ENCODE measurements around the gene DDX51. TPM values are rescaled to one million over a fixed set of nuclear protein-coding genes. Genes with fewer than 3 reads are reported as not detected.
"Not testable (repeated sequence)": the region's sequence is repeated elsewhere in the genome, so short reads cannot be mapped to it uniquely, and the experiment has no call there.

The DDX51 gene
- polyA plus RNA-seq, 3 donors, result 14.3 to 19.0 (median 14.6) TPM

DNA sequence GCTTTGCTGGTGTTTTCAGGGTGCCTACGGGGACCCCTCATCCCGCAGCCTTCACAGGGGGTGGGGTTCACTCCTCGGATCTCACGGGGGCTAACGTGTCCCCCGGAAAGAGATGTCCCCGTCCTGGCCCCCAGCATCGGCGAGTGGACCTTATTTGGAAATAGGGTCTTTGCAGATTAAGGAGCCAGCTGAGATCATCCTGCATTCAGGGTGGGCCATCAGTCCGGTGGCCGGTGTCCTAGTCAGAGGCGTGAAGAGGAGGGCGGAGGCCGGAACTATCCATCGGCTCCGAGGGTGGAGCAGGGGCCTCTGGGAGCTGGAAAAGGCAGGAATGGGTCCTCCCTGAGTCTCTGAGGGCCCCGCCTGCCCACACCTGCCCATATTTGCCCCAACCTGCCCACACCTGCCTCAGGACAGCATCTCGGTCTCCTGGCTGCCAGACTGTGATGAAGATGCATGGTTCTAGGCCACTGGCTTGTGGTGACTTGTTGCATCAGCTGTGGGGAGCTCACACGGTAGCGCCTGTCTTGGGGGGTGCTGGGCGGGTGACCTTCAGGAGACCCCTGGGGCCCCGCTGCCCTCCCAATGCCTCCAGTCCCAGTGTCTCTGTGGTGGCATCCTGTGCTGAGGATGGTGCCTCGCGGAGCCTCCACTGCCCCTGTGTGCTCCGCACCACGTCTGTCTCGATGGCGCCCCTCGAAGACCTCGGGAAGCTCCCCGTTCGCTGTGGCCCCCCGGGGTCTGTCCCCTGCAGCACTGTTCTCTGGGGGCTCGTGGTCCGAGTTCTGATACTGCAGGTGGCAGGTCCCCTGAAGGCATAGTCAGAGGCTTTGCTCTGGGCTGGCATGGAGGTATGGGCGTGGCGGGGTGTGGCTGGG lies 14.8 kb upstream of the DDX51 start:
- WGBS, 3 donors, result 87 to 93% (median 89%) methylated on average over 37 of the region's 37 CpGs
- no peak overlapping the region for H3K27ac ChIP-seq (ENCODE audit: low read depth, low read length)

GRCh38 chr12:132157733-132158409 lies 13.8 kb upstream of the DDX51 start:
- no peak overlapping the region for H3K27ac ChIP-seq (ENCODE audit: low read depth, low read length)
- WGBS, 3 donors, result 91 to 98% (median 93%) methylated on average over 5 of the region's 5 CpGs

GRCh38 chr12:132156573-132157325 lies 12.6 kb upstream of the DDX51 start:
- no peak overlapping the region for H3K27ac ChIP-seq (ENCODE audit: low read depth, low read length)
- WGBS, 3 donors, result 79 to 88% (median 84%) methylated on average over 8 of the region's 8 CpGs

- H3K27ac ChIP-seq (ENCODE audit: low read depth, low read length), result no peak overlapping the region
- WGBS, 3 donors, result 96 to 97% (median 96%) methylated on average over 9 to 10 of the region's 10 CpGs
Observed at GRCh38 chr12:132155771-132156572, 11.9 kb upstream of the DDX51 start.

DNA sequence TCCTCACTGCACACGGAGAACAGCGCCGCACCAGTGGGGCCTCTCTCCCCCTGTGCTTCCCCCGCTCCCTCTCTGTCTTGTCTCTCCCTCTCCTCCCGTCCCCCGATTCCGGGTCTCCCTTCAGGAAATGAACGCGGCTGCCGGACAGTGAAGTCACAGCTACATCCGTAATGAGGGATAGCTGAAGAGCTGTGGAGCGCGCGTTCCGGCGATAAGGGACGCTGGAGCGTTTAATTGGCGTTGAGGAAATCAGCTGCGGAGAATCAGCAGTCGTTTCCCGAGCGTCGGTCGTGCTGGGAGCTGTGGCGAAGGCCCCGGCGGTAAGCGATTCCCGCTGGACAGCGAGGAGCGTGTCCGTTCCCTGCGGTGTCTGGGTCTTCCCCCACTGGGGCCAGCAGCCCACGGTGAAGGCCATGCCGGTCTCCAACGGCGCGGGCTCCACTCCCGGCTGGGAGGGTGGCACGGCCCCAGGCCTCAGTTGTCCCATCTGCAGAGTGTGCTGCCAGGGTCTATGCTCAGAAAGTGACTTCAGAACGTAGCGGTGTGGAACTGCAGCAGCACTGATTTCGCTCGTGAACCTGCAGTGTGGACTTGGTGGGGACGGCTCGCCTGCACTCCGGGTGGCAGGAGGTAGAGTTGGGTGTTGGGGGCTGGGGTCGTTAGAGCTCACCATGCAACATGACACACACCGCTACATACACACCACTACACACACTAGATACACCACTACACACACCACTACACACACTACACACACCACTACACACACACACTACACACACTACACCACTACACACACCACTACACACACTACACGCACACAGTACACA lies 11.0 kb upstream of the DDX51 start:
- H3K27ac ChIP-seq (ENCODE audit: low read depth, low read length), result no peak overlapping the region
- WGBS, 3 donors, result 76 to 88% (median 81%) methylated on average over 50 to 51 of the region's 51 CpGs

DNA sequence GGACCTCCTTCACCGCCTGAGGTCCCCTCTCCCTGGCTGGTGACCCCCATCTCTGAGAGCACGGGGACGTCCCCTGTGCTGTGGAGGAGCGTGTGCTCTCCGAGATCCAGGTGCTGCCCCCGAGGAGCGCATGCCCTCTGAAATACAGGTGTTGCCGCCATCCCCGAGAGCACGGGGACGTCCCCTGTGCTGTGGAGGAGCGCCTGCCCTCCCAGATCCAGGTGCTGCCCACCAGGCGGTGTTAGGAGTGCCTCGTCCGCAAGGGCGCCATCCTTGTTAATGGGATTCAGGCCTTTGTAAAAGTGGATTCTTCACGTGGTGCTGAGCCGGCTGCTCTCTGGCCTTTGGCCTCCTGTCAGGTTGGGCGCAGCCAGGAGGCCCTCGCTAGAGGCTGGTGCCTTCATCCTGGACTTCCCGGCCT lies 10.2 kb upstream of the DDX51 start:
- WGBS, 3 donors, result 64 to 66% (median 64%) methylated on average over 20 to 21 of the region's 21 CpGs
- no peak overlapping the region for H3K27ac ChIP-seq (ENCODE audit: low read depth, low read length)

DNA sequence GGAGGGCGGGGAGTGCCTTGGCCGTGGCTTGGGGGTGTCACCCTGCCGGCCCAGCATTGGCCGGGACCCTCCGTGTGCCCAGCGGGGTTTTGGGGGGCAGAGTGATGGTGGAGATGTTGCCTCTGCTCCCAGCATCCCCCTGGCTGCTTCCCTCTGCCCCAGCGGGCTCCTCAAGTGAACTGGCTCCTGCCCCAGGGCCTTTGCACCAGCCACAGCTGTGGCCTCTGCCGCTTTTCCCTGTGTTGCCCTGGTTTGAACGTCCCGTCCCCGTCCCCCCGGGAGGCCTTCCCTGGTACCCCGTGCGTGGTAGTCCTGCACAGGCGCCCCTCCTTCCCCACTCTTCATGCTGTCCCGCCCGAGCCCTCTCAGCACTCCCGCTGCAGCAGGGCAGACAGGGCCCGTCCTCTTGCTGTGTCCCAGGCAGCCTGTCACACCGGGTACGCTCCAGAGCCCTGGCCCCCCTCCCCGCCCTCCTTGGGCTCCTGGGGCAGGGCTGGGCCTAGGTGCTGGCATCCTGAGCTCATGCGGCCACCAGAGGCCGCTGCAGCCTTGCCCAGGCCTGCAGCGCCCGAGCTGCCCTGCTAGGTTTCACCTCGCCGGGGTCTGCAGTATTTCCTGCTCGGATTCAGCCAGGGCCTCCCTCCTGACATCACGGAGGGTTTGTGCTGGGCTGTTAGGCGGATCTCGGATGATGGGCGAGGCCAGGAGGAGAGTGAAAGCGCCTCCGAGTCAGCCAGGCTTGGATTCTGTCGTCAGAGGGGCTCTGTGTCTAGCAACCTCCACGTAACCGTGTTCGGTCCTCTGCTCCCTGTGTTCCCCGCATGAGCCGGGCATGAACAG lies 9.6 kb upstream of the DDX51 start:
- 36 to 40% (median 38%) methylated on average over 39 to 41 of the region's 41 CpGs for WGBS, 3 donors
- H3K27ac ChIP-seq (ENCODE audit: low read depth, low read length), result no peak overlapping the region

GRCh38 chr12:132152953-132153352 lies 8.8 kb upstream of the DDX51 start:
- no peak overlapping the region for H3K27ac ChIP-seq (ENCODE audit: low read depth, low read length)
- 90 to 92% (median 91%) methylated on average over 20 of the region's 20 CpGs for WGBS, 3 donors

- no peak overlapping the region for H3K27ac ChIP-seq (ENCODE audit: low read depth, low read length)
- WGBS, 3 donors, result 89 to 94% (median 93%) methylated on average over 9 of the region's 9 CpGs
Observed at GRCh38 chr12:132152411-132152821, 8.3 kb upstream of the DDX51 start.

DNA sequence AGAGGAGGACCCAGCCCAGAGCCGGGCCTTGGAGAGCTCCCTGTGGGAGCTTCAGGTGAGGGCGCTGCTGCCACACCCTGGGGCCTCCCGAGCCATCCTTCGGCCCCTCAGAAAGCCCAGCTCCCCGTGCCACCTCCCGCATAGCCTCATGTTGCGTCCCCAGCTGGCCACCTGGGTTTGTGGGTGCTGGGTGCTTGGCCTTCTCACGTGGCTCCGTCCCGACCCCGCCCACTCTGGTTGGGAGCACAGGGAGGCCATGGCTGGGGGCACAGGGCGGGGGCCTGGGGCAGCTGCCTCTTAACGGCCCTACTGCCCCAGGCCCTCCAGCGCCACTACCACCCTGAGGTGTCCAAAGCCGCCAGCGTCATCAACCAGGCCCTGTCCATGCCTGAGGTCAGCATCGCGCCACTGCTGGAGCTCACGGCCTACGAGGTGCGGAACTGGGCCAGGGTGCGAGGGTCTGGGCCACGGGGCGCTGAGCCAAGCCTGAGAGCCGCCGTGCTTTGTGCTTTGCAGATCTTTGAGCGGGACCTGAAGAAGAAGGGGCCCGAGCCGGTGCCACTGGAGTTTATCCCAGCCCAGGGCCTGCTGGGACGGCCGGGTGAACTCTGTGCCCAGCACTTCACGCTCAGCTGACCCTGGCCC lies 7.8 kb upstream of the DDX51 start:
- 88 to 92% (median 91%) methylated on average over 32 of the region's 32 CpGs for WGBS, 3 donors
- no peak overlapping the region for H3K27ac ChIP-seq (ENCODE audit: low read depth, low read length)

- no peak overlapping the region for H3K27ac ChIP-seq (ENCODE audit: low read depth, low read length)
- WGBS, 3 donors, result 93 to 95% (median 94%) methylated on average over 31 to 36 of the region's 36 CpGs
Observed at GRCh38 chr12:132151145-132151765, 7.1 kb upstream of the DDX51 start.

DNA sequence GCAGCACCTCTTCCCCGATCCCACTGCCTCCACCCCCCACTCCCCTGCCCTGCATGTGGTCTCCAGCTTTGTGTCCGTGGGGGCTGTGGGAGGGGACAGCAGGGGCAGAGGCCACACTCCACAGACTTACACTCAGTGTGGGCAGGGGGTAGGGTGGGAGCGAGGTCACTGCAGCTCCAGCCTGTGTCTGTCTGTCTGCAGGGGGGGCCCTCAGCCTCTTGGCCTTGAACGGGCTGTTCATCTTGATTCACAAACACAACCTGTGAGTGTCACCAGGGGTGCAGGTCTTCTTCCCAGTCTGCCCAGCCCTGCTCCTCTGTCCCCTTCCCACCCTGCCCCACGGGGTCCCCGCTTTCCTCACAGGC lies 6.6 kb upstream of the DDX51 start:
- H3K27ac ChIP-seq (ENCODE audit: low read depth, low read length), result no peak overlapping the region
- 82 to 91% (median 84%) methylated on average over 6 of the region's 6 CpGs for WGBS, 3 donors

GRCh38 chr12:132149526-132149925 lies 5.4 kb upstream of the DDX51 start:
- H3K27ac ChIP-seq (ENCODE audit: low read depth, low read length), result not testable (repeated sequence)
- 91 to 100% methylated on average over 4 to 23 of the region's 32 CpGs; no CpG with 5 or more reads in 1 of the 3 donors for WGBS, 3 donors

DNA sequence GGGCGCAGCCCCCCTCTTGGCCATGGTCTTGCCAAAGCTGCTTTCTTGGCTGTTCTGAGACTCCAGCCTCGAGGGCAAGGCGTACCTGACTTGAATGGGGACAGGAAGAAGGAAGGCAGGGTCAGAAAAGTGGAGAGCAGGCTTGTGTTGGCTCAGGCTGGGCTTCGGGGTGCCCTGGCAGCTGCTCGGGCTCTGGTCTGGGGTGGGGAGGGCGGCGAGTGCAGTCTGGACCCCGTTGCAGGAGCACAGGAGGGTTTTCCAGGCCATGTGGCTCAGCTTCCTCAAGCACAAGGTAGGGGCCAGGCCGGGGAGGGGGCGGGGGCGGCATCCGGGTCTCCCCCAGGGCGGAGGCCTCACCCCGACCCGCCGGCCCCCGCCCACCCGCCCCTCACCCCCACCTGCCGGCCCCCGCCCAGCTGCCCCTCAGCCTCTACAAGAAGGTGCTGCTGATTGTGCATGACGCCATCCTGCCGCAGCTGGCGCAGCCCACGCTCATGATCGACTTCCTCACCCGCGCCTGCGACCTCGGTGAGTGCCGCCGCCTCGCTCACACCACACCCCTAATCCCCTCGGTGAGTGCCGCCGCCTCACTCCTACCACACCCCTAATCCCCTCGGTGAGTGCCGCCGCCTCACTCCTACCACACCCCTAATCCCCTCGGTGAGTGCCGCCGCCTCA lies 4.4 kb upstream of the DDX51 start:
- whole genome bisulfite sequencing, 3 donors, result 93 to 96% (median 95%) methylated on average over 10 to 33 of the region's 41 CpGs
- no peak overlapping the region for H3K27ac ChIP-seq (ENCODE audit: low read depth, low read length)
